ENCODE data around the gene RASGRP2. TPM values are rescaled to one million over a fixed set of nuclear protein-coding genes. Genes with fewer than 3 reads are reported as not detected.

Gene RASGRP2
- total RNA-seq, 1 experiment from 2014 or later, result not detected

GRCh38 chr11:64776425-64776824, 32.5 kb upstream of the RASGRP2 start:
- Histone ChIP-seq H3K9me3 (no peaks in the 10 kb centered on the region), H3K4me3 (peak overlapping the region; percentile 95), H3K36me3 (peaks cover 61% of the 10 kb centered on the region), H3K27me3 (no peaks in the 10 kb centered on the region)
- DNase-seq, result no peak

DNA sequence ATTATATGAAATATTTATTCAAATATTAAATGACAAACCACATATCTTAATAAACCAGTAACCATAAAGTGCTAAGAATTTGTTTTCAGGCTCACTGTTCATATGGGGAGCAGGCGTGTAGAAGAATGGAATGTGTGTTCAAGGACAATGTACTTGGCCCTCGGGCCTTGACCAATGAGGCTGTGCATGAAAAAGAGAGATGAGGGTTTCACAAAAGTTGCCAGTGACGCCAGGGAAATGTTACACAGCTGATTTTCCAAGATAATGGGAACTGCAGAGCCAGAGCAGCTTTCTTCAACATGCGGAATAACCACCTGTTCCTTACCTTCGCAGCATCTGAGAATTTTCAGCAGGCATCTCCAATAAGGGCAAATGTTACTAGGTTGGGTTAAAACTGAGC, 30.2 kb upstream of the RASGRP2 start:
- peaks cover 84% of the 10 kb centered on the region for H3K36me3 ChIP-seq
- no peaks in the 10 kb centered on the region for H3K27me3 ChIP-seq
- no peaks in the 10 kb centered on the region for H3K9me3 ChIP-seq
- H3K4me3 ChIP-seq, result no peak overlapping the region
- DNase-seq, result no peak

DNA sequence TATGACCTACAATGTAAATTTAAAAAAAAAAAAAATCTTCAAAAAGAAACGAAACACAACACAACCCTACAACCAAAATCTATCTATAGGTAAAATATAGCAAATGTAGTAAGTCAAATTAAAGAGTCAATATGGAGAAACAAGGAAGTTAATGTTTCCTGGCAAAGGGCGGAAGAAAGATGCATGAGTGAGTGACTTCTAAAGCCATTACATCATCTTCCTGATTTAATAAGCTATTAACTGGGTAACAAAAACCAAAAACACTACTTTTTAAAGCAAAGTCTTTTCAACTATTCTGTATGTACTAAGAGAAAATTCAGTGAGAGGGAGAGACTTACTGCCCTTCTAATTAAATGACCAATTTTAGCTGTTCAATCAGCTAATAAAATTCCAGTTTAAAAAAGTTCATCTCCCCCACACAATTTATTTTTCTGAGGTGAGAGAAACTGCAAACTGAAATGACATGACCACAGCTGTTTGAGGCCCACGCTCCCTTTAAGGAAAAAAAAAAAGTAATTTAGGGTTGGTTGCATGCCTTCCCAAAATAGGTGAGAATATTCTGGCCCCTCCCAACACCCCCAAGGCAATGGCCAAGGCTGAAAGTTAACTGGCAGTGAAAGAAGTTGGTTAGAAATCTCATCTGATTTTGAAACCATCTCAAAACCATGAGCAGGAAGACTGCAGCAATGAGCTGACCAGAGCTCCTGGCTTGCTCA, 28.5 kb upstream of the RASGRP2 start:
- H3K36me3 ChIP-seq, result peaks cover 100% of the 10 kb centered on the region

DNA sequence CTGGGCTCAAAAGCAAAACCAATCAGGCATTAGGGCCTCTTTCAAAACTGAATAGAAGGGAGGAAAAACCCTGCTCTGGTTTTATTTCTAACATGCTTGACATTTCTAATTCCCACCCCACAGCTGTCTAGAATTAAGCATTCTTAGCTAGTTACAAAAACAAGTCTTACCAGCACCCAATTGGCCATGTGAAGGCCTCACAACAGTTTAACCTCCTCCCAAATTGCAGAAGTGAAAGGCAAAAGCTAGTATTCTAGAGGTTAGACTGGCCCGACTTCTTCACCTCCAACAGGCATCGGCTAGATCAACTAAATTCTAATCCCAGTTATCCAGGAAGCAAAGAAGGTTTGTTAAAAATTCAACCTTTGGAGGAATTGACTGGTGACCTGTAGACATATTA, 27.9 kb upstream of the RASGRP2 start:
- Histone ChIP-seq H3K4me3 (no peak overlapping the region), H3K36me3 (peaks cover 100% of the 10 kb centered on the region), H3K27me3 (no peaks in the 10 kb centered on the region), H3K9me3 (no peaks in the 10 kb centered on the region)
- DNase-seq, result no peak

More for the DNA sequence above, 28.5 kb upstream of the RASGRP2 start:
- no peaks in the 10 kb centered on the region for H3K27me3 ChIP-seq
- no peak overlapping the region for H3K4me3 ChIP-seq
- no peaks in the 10 kb centered on the region for H3K9me3 ChIP-seq
- no peak for DNase-seq

DNA sequence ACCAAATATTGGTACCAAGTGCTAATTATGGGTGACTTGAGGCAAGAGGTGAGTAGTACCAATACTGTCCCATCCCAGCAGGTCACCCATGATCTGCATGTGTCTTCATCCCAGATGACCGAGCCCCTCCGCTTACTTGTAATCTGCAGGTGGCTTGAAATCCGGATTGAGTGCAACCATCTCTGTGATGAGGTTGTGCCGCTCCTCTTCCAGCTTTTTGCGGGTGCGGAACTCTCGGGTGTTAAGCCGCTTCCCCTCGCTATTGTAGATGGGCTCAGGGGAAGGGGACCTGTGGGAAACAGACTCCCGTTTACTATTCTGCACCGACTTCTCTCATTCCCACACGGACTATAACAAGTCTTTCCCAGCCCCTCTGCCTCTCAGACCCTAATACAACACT, 26.2 kb upstream of the RASGRP2 start:
- DNase-seq, result no peak
- Histone ChIP-seq H3K9me3 (no peaks in the 10 kb centered on the region), H3K4me3 (no peak overlapping the region), H3K27me3 (no peaks in the 10 kb centered on the region), H3K36me3 (peaks cover 92% of the 10 kb centered on the region)

DNA sequence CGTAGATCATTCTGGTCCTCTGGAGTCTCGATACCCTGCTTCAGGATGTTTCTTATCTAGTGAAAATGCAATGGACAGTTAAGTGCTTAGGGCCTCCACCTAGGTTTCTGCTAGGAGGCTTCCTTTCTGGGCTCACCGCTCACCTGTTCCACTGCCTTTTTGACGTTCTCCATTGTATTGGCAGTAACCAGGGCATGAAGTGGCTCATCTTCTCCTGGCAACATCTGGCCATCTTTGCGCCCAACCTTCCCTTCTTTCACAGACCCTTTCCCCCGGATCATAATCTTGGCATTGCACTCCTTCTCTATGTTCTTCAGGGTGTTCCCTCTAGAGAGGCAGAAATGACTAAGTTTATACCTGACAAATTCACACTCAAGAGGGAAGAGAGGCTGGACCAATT, 25.3 kb upstream of the RASGRP2 start:
- Histone ChIP-seq H3K9me3 (no peaks in the 10 kb centered on the region), H3K4me3 (no peak overlapping the region), H3K27me3 (no peaks in the 10 kb centered on the region), H3K36me3 (peaks cover 92% of the 10 kb centered on the region)
- DNase-seq, result no peak

DNA sequence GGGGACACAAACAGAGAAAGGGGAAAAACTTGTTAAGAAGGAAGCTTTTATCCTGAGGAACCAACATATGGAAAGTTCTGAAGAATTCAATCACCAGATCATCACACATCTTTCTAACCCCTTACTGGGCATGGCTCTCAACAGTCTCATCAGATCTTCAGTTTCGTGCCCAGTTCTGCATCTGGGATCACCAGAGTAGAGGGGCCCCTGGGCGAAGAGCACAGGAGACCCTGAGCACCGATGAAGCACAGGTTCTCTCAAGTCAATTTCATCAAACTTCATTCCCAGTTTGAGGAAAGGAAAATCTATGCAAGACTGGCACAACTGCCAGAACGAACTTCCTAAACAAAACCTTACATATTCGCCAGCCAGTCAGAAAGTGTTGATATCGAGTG, 24.4 kb upstream of the RASGRP2 start:
- Histone ChIP-seq H3K4me3 (no peak overlapping the region), H3K9me3 (no peaks in the 10 kb centered on the region), H3K27me3 (no peaks in the 10 kb centered on the region), H3K36me3 (peaks cover 92% of the 10 kb centered on the region)
- no peak for DNase-seq

GRCh38 chr11:64767344-64768299, 23.7 kb upstream of the RASGRP2 start:
- DNase-seq, result peak; percentile 50
- Histone ChIP-seq H3K36me3 (peaks cover 92% of the 10 kb centered on the region), H3K27me3 (no peaks in the 10 kb centered on the region), H3K4me3 (no peak overlapping the region), H3K9me3 (no peaks in the 10 kb centered on the region)

GRCh38 chr11:64766881-64767280, 22.9 kb upstream of the RASGRP2 start:
- Histone ChIP-seq H3K36me3 (peaks cover 90% of the 10 kb centered on the region), H3K9me3 (no peaks in the 10 kb centered on the region), H3K27me3 (no peaks in the 10 kb centered on the region), H3K4me3 (no peak overlapping the region)
- DNase-seq, result no peak

DNA sequence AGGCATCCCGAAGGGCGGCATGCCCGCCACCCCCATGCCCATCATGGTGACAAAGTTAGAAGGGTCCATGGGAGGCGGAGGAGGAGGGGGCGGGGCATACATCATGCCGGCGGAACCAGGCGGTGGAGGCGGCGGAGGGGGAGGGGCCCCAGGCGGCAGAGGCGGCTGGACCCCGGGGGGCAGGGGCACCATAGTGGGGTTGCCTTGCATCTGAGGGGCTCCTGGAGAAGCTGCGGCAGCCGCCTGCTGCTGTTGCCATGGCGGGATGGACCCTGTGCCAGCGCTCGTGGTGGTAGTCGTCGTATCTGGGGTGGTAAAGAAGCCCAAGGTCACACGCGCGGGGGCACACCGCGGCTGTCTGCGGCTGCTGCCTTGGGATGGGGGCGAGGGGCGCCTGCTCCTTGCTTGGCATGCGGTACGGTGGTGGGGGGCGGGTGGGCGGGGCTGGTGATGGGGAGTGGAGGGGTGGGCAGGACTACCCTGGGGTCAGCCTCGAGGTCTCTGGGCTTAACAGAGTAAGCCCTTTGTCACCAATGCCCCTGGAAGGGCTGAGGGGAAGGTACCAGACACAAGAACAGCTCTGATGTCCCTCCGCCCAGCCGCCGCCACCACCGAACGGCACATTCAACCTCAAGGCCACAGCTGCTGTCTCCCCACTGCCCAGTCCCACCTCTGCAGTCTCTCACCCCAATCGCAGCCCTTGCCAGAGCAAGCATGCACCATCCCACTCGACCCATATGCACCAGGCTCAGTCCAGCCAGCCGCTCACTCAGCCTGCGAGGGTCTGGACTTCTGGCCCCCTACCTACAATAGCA, 22.1 kb upstream of the RASGRP2 start:
- H3K9me3 ChIP-seq, result no peaks in the 10 kb centered on the region
- H3K36me3 ChIP-seq, result peaks cover 82% of the 10 kb centered on the region
- H3K4me3 ChIP-seq, result no peak overlapping the region
- DNase-seq, result no peak
- no peaks in the 10 kb centered on the region for H3K27me3 ChIP-seq

GRCh38 chr11:64765291-64765850, 21.4 kb upstream of the RASGRP2 start:
- Histone ChIP-seq H3K9me3 (no peaks in the 10 kb centered on the region), H3K4me3 (no peak overlapping the region), H3K36me3 (peaks cover 75% of the 10 kb centered on the region), H3K27me3 (no peaks in the 10 kb centered on the region)
- DNase-seq, result no peak

DNA sequence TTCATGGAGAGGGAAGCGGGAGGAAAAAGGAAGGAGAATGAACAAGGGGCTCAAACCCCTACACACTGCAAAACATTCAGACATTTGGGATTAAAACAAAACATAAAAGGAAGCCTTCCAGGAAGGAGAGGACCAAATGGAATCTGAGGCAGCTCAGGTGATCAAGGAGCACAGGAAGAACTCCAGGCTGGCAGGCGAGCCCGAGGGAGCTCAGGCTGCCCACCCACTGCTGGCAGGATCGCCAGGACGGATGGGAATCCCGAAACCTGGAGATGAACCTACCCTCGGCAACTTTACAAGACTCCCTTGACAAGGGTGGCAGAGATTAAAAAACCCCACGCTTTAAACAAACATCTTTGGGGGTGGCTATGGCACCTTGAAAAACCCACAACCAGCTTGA, 20.8 kb upstream of the RASGRP2 start:
- H3K9me3 ChIP-seq, result no peaks in the 10 kb centered on the region
- H3K36me3 ChIP-seq, result peaks cover 69% of the 10 kb centered on the region
- DNase-seq, result no peak
- H3K27me3 ChIP-seq, result no peaks in the 10 kb centered on the region
- no peak overlapping the region for H3K4me3 ChIP-seq

GRCh38 chr11:64764040-64764611, 20.2 kb upstream of the RASGRP2 start:
- Histone ChIP-seq H3K36me3 (peaks cover 62% of the 10 kb centered on the region), H3K9me3 (no peaks in the 10 kb centered on the region), H3K27me3 (no peaks in the 10 kb centered on the region), H3K4me3 (no peak overlapping the region)
- no peak for DNase-seq

GRCh38 chr11:64763526-64764039, 19.6 kb upstream of the RASGRP2 start:
- Histone ChIP-seq H3K36me3 (peaks cover 57% of the 10 kb centered on the region), H3K4me3 (no peak overlapping the region), H3K9me3 (no peaks in the 10 kb centered on the region), H3K27me3 (no peaks in the 10 kb centered on the region)
- no peak for DNase-seq

- H3K4me3 ChIP-seq, result no peak overlapping the region
- peak; percentile 33 for DNase-seq
- H3K27me3 ChIP-seq, result no peaks in the 10 kb centered on the region
- no peaks in the 10 kb centered on the region for H3K9me3 ChIP-seq
- peaks cover 50% of the 10 kb centered on the region for H3K36me3 ChIP-seq
These were observed 19.0 kb upstream of the RASGRP2 start for GRCh38 chr11:64762674-64763525.

Data from MG63 (cell line).